ENCODE measurements around the gene NRP1. TPM values are rescaled to one million over a fixed set of nuclear protein-coding genes. Genes with fewer than 3 reads are reported as not detected.
A peak's percentile ranks its signal among the peaks of the same experiment; 100 is the strongest.

Gene NRP1
- total and polyA plus RNA-seq, 9 donors, result 80.1 to 140 (median 112) TPM

- WGBS (ENCODE audit: insufficient coverage), result 50% methylated on average over 6 of the region's 6 CpGs
- Histone ChIP-seq H3K27ac (ENCODE audit: low read length) (no peak overlapping the region), H3K36me3 (ENCODE audit: control insufficient read depth, insufficient read depth, low read length) (peaks cover 9% of the 10 kb centered on the region)
Observed at GRCh38 chr10:33298110-33298509, 36.4 kb downstream of the NRP1 start.

DNA sequence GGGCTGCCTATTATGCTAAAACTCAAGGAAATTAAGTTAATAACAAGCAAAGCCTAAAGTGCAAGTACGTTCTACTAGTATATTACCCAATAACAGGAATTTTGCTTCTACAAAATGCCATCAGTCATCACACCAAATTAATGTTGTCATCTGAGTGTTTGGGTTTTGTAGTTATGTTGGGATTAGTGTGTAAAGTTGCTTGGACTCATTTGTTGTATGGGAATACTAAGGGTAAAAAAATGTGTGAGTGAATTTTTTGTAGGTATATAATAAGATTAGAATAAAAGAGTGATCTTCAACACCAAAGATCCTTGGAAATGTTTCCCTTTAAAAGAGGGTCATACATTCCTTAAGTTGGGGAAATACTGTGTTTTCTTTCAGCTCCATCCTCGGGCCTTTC is 38.6 kb downstream of the NRP1 start:
- Histone ChIP-seq H3K36me3 (ENCODE audit: control insufficient read depth, insufficient read depth, low read length) (peaks cover 11% of the 10 kb centered on the region), H3K27ac (ENCODE audit: low read length) (no peak overlapping the region), H3K27me3 (ENCODE audit: control insufficient read depth, insufficient read depth, low read length) (no peaks in the 10 kb centered on the region), H3K9me3 (replicated peaks; ENCODE audit: control insufficient read depth, low read depth, low read length) (no peaks in the 10 kb centered on the region), H3K4me1 (ENCODE audit: control insufficient read depth, insufficient read depth, low read length) (peaks cover 15% of the 10 kb centered on the region), H3K4me3 (ENCODE audit: low read length) (no peak overlapping the region)
- no CpG with 5 or more reads among the region's 2 CpGs for WGBS (ENCODE audit: insufficient coverage)
- DNase-seq, result no peak

More at GRCh38 chr10:33298110-33298509, 36.4 kb downstream of the NRP1 start:
- Histone ChIP-seq H3K4me1 (ENCODE audit: control insufficient read depth, insufficient read depth, low read length) (peaks cover 23% of the 10 kb centered on the region), H3K4me3 (ENCODE audit: low read length) (no peak overlapping the region), H3K9me3 (replicated peaks; ENCODE audit: control insufficient read depth, low read depth, low read length) (no peaks in the 10 kb centered on the region), H3K27me3 (ENCODE audit: control insufficient read depth, insufficient read depth, low read length) (no peaks in the 10 kb centered on the region)
- DNase-seq, result no peak

DNA sequence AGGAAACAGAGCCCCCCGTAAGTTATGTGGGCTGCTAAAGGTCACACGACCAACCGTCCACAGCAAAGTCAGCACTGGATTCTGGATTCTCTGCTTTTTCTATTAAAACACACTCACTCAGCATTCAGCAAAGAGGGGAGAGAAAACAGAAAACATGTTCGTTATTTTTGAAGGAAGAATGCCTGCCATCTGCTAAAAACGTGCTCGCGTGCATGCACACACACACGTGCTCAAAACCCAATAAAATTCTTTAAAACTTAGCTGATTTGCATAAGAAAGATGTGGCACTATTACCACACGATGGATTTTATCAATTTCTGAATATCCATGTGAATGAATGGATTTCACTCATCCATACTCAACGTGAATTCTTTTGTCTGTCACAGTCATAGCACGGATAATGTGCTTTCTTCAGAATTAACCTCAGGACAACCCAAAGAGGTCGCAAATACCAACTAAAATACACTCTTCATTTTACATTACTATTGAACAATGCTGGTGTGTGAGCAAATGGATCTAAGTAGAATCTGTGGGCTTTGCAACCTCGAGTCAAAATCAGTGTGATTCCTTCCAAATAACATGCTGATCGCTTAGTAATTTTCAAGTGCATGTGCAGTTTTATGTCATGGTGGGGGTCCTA is 40.8 kb downstream of the NRP1 start:
- Histone ChIP-seq H3K4me3 (ENCODE audit: low read length) (no peak overlapping the region), H3K36me3 (ENCODE audit: control insufficient read depth, insufficient read depth, low read length) (peaks cover 6% of the 10 kb centered on the region), H3K27ac (ENCODE audit: low read length) (no peak overlapping the region), H3K27me3 (ENCODE audit: control insufficient read depth, insufficient read depth, low read length) (no peaks in the 10 kb centered on the region), H3K4me1 (ENCODE audit: control insufficient read depth, insufficient read depth, low read length) (peaks cover 9% of the 10 kb centered on the region), H3K9me3 (replicated peaks; ENCODE audit: control insufficient read depth, low read depth, low read length) (no peaks in the 10 kb centered on the region)
- no peak for DNase-seq
- WGBS (ENCODE audit: insufficient coverage), result no CpG with 5 or more reads among the region's 14 CpGs

- Histone ChIP-seq H3K27ac (ENCODE audit: low read length) (no peak overlapping the region), H3K4me1 (ENCODE audit: control insufficient read depth, insufficient read depth, low read length) (peaks cover 8% of the 10 kb centered on the region), H3K36me3 (ENCODE audit: control insufficient read depth, insufficient read depth, low read length) (peaks cover 6% of the 10 kb centered on the region)
Observed at GRCh38 chr10:33293076-33293475, 41.4 kb downstream of the NRP1 start.

DNA sequence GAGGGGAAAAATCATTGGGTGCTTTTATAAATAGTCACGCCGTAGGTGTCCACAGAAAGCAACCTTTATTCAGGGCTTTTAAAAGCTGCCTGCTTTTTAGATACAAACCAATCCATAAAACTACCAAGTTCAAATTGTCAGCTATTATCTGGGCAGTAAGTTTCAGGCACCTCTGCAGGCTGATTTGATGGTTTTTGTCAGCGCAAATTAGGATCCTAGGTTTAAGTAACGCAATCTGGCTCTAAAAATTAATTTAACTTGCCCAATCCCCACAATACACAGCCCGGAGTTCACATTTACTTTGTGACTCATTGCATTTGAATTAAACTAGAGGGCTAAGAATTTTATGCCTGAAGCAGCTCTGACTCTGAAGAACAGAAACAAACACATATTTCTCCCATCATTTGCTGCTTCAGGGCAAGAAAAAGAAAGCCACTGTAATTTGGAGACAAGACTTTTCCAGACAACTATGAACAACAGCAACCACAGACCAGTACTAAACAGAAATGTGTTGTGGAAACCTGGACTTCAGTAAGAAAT is 43.3 kb downstream of the NRP1 start:
- H3K36me3 ChIP-seq (ENCODE audit: control insufficient read depth, insufficient read depth, low read length), result peaks cover 2% of the 10 kb centered on the region
- peaks cover 6% of the 10 kb centered on the region for H3K4me1 ChIP-seq (ENCODE audit: control insufficient read depth, insufficient read depth, low read length)
- no peaks in the 10 kb centered on the region for H3K27me3 ChIP-seq (ENCODE audit: control insufficient read depth, insufficient read depth, low read length)
- no peaks in the 10 kb centered on the region for H3K9me3 ChIP-seq (replicated peaks; ENCODE audit: control insufficient read depth, low read depth, low read length)
- WGBS (ENCODE audit: insufficient coverage), result 100% methylated on average over 1 of the region's 5 CpGs
- no peak overlapping the region for H3K27ac ChIP-seq (ENCODE audit: low read length)
- no peak overlapping the region for H3K4me3 ChIP-seq (ENCODE audit: low read length)
- no peak for DNase-seq

More at GRCh38 chr10:33293076-33293475, 41.4 kb downstream of the NRP1 start:
- no peaks in the 10 kb centered on the region for H3K9me3 ChIP-seq (replicated peaks; ENCODE audit: control insufficient read depth, low read depth, low read length)
- peak; percentile 41 for DNase-seq
- H3K27me3 ChIP-seq (ENCODE audit: control insufficient read depth, insufficient read depth, low read length), result no peaks in the 10 kb centered on the region
- WGBS (ENCODE audit: insufficient coverage), result no CpG with 5 or more reads among the region's 3 CpGs
- no peak overlapping the region for H3K4me3 ChIP-seq (ENCODE audit: low read length)

GRCh38 chr10:33290321-33291052 is 44.0 kb downstream of the NRP1 start:
- H3K27me3 ChIP-seq (ENCODE audit: control insufficient read depth, insufficient read depth, low read length), result no peaks in the 10 kb centered on the region
- H3K4me3 ChIP-seq (ENCODE audit: low read length), result no peak overlapping the region
- no peak overlapping the region for H3K27ac ChIP-seq (ENCODE audit: low read length)
- WGBS (ENCODE audit: insufficient coverage), result 75% methylated on average over 4 of the region's 13 CpGs
- DNase-seq, result no peak
- no peaks in the 10 kb centered on the region for H3K9me3 ChIP-seq (replicated peaks; ENCODE audit: control insufficient read depth, low read depth, low read length)
- H3K4me1 ChIP-seq (ENCODE audit: control insufficient read depth, insufficient read depth, low read length), result peaks cover 6% of the 10 kb centered on the region
- peaks cover 2% of the 10 kb centered on the region for H3K36me3 ChIP-seq (ENCODE audit: control insufficient read depth, insufficient read depth, low read length)

DNA sequence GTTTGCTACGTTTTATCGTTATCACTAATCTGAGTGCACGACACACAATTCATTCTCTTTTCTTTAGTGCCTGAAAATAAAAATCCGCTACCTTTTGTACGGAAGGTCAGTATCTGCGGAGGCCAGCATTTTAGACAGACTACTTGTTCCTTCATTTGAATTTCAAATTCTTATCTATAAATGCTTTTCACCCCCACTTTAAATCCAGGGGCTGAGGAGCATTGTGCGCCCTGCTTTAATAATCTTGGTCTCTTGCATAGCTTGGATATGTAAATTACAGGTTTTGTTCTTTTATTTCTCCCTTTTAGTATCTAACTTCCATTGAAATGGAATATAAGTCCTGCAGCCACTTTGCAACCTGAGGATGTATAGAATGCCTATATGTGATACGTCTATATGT is 44.7 kb downstream of the NRP1 start:
- no peak overlapping the region for H3K4me3 ChIP-seq (ENCODE audit: low read length)
- H3K4me1 ChIP-seq (ENCODE audit: control insufficient read depth, insufficient read depth, low read length), result peaks cover 6% of the 10 kb centered on the region
- no peaks in the 10 kb centered on the region for H3K9me3 ChIP-seq (replicated peaks; ENCODE audit: control insufficient read depth, low read depth, low read length)
- WGBS (ENCODE audit: insufficient coverage), result 74% methylated on average over 5 of the region's 8 CpGs
- H3K27me3 ChIP-seq (ENCODE audit: control insufficient read depth, insufficient read depth, low read length), result no peaks in the 10 kb centered on the region
- peaks cover 2% of the 10 kb centered on the region for H3K36me3 ChIP-seq (ENCODE audit: control insufficient read depth, insufficient read depth, low read length)
- DNase-seq, result no peak
- H3K27ac ChIP-seq (ENCODE audit: low read length), result no peak overlapping the region

DNA sequence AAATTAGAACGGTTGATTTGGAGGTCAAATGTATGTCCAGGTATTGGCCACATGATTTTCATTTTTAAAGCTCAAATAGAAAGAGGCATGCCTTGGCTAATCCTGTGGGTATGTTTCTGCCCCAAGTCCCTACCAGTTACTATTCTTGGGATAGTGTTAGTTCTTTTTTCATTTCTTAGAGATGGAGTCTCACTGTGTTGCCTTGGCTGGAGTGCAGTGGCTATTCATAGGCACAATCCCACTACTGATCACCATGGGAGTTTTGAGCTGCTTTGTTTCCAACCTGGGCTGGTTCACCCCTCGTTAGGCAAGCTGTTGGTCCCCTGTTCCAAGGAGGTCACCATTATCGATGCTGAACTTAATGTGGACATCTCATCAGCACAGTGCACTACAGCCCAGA is 46.3 kb downstream of the NRP1 start:
- H3K9me3 ChIP-seq (replicated peaks; ENCODE audit: control insufficient read depth, low read depth, low read length), result no peaks in the 10 kb centered on the region
- H3K4me3 ChIP-seq (ENCODE audit: low read length), result no peak overlapping the region
- peaks cover 4% of the 10 kb centered on the region for H3K4me1 ChIP-seq (ENCODE audit: control insufficient read depth, insufficient read depth, low read length)
- H3K27me3 ChIP-seq (ENCODE audit: control insufficient read depth, insufficient read depth, low read length), result no peaks in the 10 kb centered on the region
- 66% methylated on average over 2 of the region's 3 CpGs for WGBS (ENCODE audit: insufficient coverage)
- no peak overlapping the region for H3K27ac ChIP-seq (ENCODE audit: low read length)
- H3K36me3 ChIP-seq (ENCODE audit: control insufficient read depth, insufficient read depth, low read length), result peaks cover 2% of the 10 kb centered on the region
- no peak for DNase-seq

DNA sequence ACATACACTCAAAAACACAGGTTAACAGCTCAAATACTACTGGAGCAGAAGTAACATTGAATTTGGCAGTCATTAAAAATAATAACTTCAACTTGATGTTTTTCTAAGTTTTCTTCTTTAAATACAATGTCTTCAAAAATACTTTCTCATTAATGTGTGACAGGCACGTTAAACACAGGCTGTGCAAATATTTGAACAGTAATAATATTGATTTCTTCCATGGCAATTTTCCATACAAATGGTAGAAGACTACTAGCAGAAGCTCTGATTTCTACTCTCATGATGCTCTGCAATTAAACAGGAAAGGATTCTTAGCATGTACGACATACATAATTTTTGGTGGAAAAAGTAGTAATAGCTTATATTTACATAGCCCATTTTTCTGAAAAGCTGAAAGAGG is 47.4 kb downstream of the NRP1 start:
- DNase-seq, result no peak
- peaks cover 4% of the 10 kb centered on the region for H3K4me1 ChIP-seq (ENCODE audit: control insufficient read depth, insufficient read depth, low read length)
- no peaks in the 10 kb centered on the region for H3K27me3 ChIP-seq (ENCODE audit: control insufficient read depth, insufficient read depth, low read length)
- WGBS (ENCODE audit: insufficient coverage), result no CpG with 5 or more reads among the region's 2 CpGs
- no peaks in the 10 kb centered on the region for H3K9me3 ChIP-seq (replicated peaks; ENCODE audit: control insufficient read depth, low read depth, low read length)
- no peaks in the 10 kb centered on the region for H3K36me3 ChIP-seq (ENCODE audit: control insufficient read depth, insufficient read depth, low read length)
- no peak overlapping the region for H3K27ac ChIP-seq (ENCODE audit: low read length)
- H3K4me3 ChIP-seq (ENCODE audit: low read length), result no peak overlapping the region

DNA sequence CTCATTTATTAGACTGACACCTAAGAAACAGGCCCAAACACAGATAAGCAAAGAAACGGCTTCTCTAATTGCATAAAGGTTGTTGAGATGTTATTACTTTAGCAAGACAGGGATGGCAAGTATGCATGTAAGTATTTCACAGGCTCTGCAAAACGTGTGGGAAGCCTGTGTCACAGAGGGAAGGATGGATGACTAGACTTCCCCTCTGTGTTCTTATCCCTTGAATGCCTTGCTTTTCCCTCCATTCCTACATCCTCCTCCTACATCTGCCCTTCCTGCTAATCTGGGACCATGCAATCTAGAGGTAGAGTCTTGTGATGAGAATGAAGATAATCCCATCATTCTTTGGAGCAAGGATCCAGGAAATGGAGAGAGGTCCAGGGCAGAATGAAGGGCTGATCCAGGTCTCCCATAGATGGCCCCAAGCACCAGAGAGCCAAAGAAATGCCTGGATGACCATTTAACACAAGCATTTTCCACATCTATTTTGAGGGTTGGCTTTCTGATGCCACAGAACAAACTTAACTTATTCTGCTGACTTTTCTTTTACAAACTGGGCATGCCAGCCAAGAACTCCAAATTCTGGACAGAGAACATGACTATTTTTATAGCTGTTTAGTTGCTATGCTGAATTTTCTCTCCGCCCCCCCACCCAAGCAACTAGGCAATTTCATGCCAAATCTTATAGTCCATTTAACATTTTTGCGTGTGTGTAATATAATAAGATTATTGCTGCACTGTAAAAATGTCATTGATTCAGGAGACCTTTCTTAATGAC is 48.1 kb downstream of the NRP1 start:
- no CpG with 5 or more reads among the region's 4 CpGs for WGBS (ENCODE audit: insufficient coverage)

More for the DNA sequence above, 48.1 kb downstream of the NRP1 start:
- Histone ChIP-seq H3K27me3 (ENCODE audit: control insufficient read depth, insufficient read depth, low read length) (no peaks in the 10 kb centered on the region), H3K36me3 (ENCODE audit: control insufficient read depth, insufficient read depth, low read length) (no peaks in the 10 kb centered on the region), H3K4me1 (ENCODE audit: control insufficient read depth, insufficient read depth, low read length) (peaks cover 4% of the 10 kb centered on the region), H3K27ac (ENCODE audit: low read length) (no peak overlapping the region), H3K9me3 (replicated peaks; ENCODE audit: control insufficient read depth, low read depth, low read length) (no peaks in the 10 kb centered on the region), H3K4me3 (ENCODE audit: low read length) (no peak overlapping the region)
- DNase-seq, result peak; percentile 60

All from muscle of leg (tissue), 11 donors.